GM23248 (cell line): ENCODE results near the gene MTFP1. TPM values are rescaled to one million over a fixed set of nuclear protein-coding genes. Genes with fewer than 3 reads are reported as not detected.

Source experiments
- DNase-seq: peaks from one replicate; pipeline ENCODE4 v3.0.0-alpha.2; 2015
- H2AFZ ChIP-seq: fragments of 200-600 bp; sonication (generic); 2 replicates; pipeline ENCODE4 v1.6.1; 2016; ENCODE audit warnings: antibody characterized with exemption
- H3F3A ChIP-seq: fragments of 200-600 bp; sonication (generic); 2 replicates; pipeline ENCODE4 v1.6.1; 2016; ENCODE audit warnings: mild to moderate bottlenecking, antibody characterized with exemption, mixed run types; ENCODE audit not compliant: insufficient read depth
- H3K27ac ChIP-seq: fragments of 200-600 bp; sonication (generic); 2 replicates; pipeline ENCODE4 v1.5.1; 2016; ENCODE audit warnings: mild to moderate bottlenecking
- H3K27me3 ChIP-seq: fragments of 200-600 bp; sonication (generic); replicated peaks from 2 replicates; pipeline ENCODE4 v1.6.1; 2016; ENCODE audit warnings: mild to moderate bottlenecking; ENCODE audit not compliant: insufficient read depth
- H3K36me3 ChIP-seq: fragments of 200-600 bp; sonication (generic); 2 replicates; pipeline ENCODE4 v1.6.1; 2016; ENCODE audit warnings: low read depth, mild to moderate bottlenecking
- H3K4me1 ChIP-seq: fragments of 200-600 bp; sonication (generic); 2 replicates; pipeline ENCODE4 v1.6.1; 2016; ENCODE audit warnings: mild to moderate bottlenecking; ENCODE audit not compliant: insufficient read depth
- H3K4me2 ChIP-seq: fragments of 200-600 bp; sonication (generic); one replicate; pipeline ENCODE4 v1.6.1; 2016; ENCODE audit warnings: mild to moderate bottlenecking; ENCODE audit not compliant: unreplicated experiment
- H3K4me3 ChIP-seq: fragments of 200-600 bp; sonication (generic); 2 replicates; pipeline ENCODE4 v1.5.1; 2016; ENCODE audit warnings: mild to moderate bottlenecking
- H3K79me2 ChIP-seq: fragments of 200-600 bp; sonication (generic); 2 replicates; pipeline ENCODE4 v1.6.1; 2016; ENCODE audit warnings: mild to moderate bottlenecking; ENCODE audit not compliant: insufficient read depth
- H3K9ac ChIP-seq: fragments of 200-600 bp; sonication (generic); 2 replicates; pipeline ENCODE4 v1.6.1; 2016; ENCODE audit warnings: mild to moderate bottlenecking
- H3K9me2 ChIP-seq: fragments of 200-600 bp; sonication (generic); 2 replicates; pipeline ENCODE4 v1.6.1; 2016; ENCODE audit warnings: mixed run types, mild to moderate bottlenecking, moderate library complexity; ENCODE audit not compliant: insufficient read depth
- H3K9me3 ChIP-seq: fragments of 200-600 bp; sonication (generic); one replicate; pipeline ENCODE4 v1.6.1; 2017; ENCODE audit warnings: low read depth
- H4K20me1 ChIP-seq: fragments of 200-600 bp; sonication (generic); 2 replicates; pipeline ENCODE4 v1.6.0; 2016; ENCODE audit not compliant: insufficient read depth
- EZH2 ChIP-seq: fragments of 200-600 bp; sonication (generic); IDR thresholded peaks from 2 replicates; pipeline ENCODE4 v1.6.1; 2018; ENCODE audit warnings: antibody characterized with exemption, mild to moderate bottlenecking; ENCODE audit not compliant: insufficient read depth, poor library complexity, severe bottlenecking
- EZH2phosphoT487 ChIP-seq: fragments of 200-600 bp; sonication (generic); IDR thresholded peaks from 2 replicates; pipeline ENCODE4 v1.6.1; 2018; ENCODE audit warnings: antibody characterized with exemption, moderate library complexity, mild to moderate bottlenecking, low read depth; ENCODE audit not compliant: insufficient read depth
- WGBS, 2 experiments: methylation state at CpG; one replicate each; pipeline ENCODE4 v1.1.6; 2015 to 2017; ENCODE audit warnings: low lambda C conversion rate in 2 of 2, low coverage in 1 of 2; ENCODE audit errors: missing lambda C conversion rate in 2 of 2; 5-methylcytosine and 5-hydroxymethylcytosine counted together
- in situ Hi-C: fragments of 300-500 bp; cut with MboI; formaldehyde crosslinking; loops from 2 replicates; pipeline ENCODE4 v1.15.0; 2020
- polyA plus RNA-seq: library from polyadenylated mRNA; unstranded; fragments of >200 nt; fragmentation: Nextera tagmentation; extraction: Ambion mirVana; gene quantifications from 2 replicates; pipeline ENCODE4 v1.2.1, GENCODE V29; 2016
- small RNA-seq: library from RNA; depleted of rRNA; stranded (forward); fragments of <200 nt; gene quantifications from one replicate; pipeline ENCODE3, GENCODE V24; 2014; ENCODE audit warnings: low read depth, low replicate concordance
- total RNA-seq: library from RNA; depleted of rRNA; stranded (reverse); fragments of >200 nt; shearing (Covaris generic); gene quantifications from 2 replicates; pipeline ENCODE4 v1.2.3, GENCODE V29; 2014; rRNA removed

MTFP1 gene
- total and polyA plus RNA-seq, 2 experiments from 2014 or later, result 6.6 to 8.1 TPM

DNA sequence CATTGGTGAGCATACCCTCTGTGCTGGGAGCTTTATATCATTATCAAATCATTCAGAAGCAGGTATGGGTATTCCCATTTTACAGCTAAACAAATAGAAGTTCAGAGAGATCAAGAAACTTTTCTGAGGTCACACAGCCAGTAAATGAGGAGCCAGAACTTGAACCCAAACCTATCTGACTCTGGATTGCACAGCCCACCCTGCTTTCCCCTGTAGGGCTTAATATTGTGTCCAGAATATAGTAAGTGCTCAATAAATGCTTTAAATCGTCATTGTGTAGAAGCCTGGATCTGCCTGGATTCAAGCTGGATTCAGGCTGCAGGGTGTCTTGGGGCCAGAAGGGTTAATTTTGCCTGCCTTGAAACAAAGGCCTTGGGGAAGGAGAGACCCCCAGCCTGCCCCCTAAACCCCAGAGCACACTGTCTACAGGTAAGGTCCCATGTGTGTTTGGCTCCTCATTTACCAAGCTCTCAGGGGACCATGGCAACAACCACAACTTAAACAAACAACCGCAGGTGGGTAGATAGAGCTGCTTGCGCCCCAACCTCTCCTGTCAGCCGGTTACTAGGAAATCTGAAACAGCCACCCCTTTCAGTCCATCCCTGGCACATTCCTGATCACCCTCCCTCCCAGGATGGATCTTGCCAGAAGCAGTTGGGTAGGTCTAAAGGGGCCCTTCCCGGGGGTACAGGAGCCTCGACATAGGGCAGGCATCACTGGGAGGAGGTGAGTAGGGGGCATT lies 49.3 kb downstream of the MTFP1 start:
- no peak for TF ChIP-seq EZH2
- no peak for TF ChIP-seq EZH2phosphoT487
- H3K9me2 ChIP-seq, result no peaks in the 10 kb centered on the region
- no peaks in the 10 kb centered on the region for H3F3A ChIP-seq
- no peak overlapping the region for H3K4me3 ChIP-seq
- no peaks in the 10 kb centered on the region for H3K9me3 ChIP-seq
- no peaks in the 10 kb centered on the region for H4K20me1 ChIP-seq
- peaks cover 10% of the 10 kb centered on the region; the same call in 1 of the 2 replicates for H3K27me3 ChIP-seq
- in situ Hi-C loops, result no loop called here
- no peaks in the 10 kb centered on the region for H3K36me3 ChIP-seq
- H3K79me2 ChIP-seq, result no peaks in the 10 kb centered on the region
- H3K27ac ChIP-seq, result no peak overlapping the region
- no peak for DNase-seq
- H3K4me2 ChIP-seq, result no peak overlapping the region
- H2AFZ ChIP-seq, result no peak overlapping the region
- WGBS, 2 experiments, result 38 to 43% methylated on average over 6 of the region's 6 CpGs
- H3K4me1 ChIP-seq, result no peaks in the 10 kb centered on the region
- no peak overlapping the region for H3K9ac ChIP-seq

Small RNA genes within 50 kb of the gene (small RNA-seq; reads per million reads assigned to genes)
- gene AC004832.3 (not detected), gene RNU6-564P (not detected)

Other genes with a start within 250 kb of the MTFP1 start
- 1.6 and 1.9 TPM in 2 replicates for gene LIF, start 179.0 kb upstream of the MTFP1 start, total RNA-seq
- 1.0 and 1.4 TPM in 2 replicates for gene LIF, start 179.0 kb upstream of the MTFP1 start, polyA plus RNA-seq
- not detected in 2 replicates for gene OSM, start 158.9 kb upstream of the MTFP1 start, total RNA-seq
- not detected in 2 replicates for gene OSM, start 158.9 kb upstream of the MTFP1 start, polyA plus RNA-seq
- 10.2 and 13.4 TPM in 2 replicates for gene CASTOR1, start 136.3 kb upstream of the MTFP1 start, total RNA-seq
- gene CASTOR1, start 136.3 kb upstream of the MTFP1 start, polyA plus RNA-seq, result 8.7 and 10.2 TPM in 2 replicates
- 16.9 and 26.3 TPM in 2 replicates for gene TBC1D10A, start 98.8 kb upstream of the MTFP1 start, total RNA-seq
- gene TBC1D10A, start 98.8 kb upstream of the MTFP1 start, polyA plus RNA-seq, result 21.9 and 22.3 TPM in 2 replicates
- 9.1 and 12.9 TPM in 2 replicates for gene SF3A1, start 68.9 kb upstream of the MTFP1 start, total RNA-seq
- gene SF3A1, start 68.9 kb upstream of the MTFP1 start, polyA plus RNA-seq, result 75.0 and 88.3 TPM in 2 replicates
- 5.0 and 9.2 TPM in 2 replicates for gene CCDC157, start 68.8 kb upstream of the MTFP1 start, total RNA-seq
- 2.5 and 2.7 TPM in 2 replicates for gene CCDC157, start 68.8 kb upstream of the MTFP1 start, polyA plus RNA-seq
- gene RNF215, start 38.4 kb upstream of the MTFP1 start, total RNA-seq, result 29.9 and 45.1 TPM in 2 replicates
- gene RNF215, start 38.4 kb upstream of the MTFP1 start, polyA plus RNA-seq, result 2.7 and 2.9 TPM in 2 replicates
- 41.9 and 54.6 TPM in 2 replicates for gene SEC14L2, start 28.8 kb upstream of the MTFP1 start, total RNA-seq
- 23.3 and 26.6 TPM in 2 replicates for gene SEC14L2, start 28.8 kb upstream of the MTFP1 start, polyA plus RNA-seq
- gene SEC14L3, start 46.2 kb downstream of the MTFP1 start, total RNA-seq, result not detected in 2 replicates
- not detected in 2 replicates for gene SEC14L3, start 46.2 kb downstream of the MTFP1 start, polyA plus RNA-seq
- gene SEC14L4, start 79.9 kb downstream of the MTFP1 start, total RNA-seq, result under 0.01 and 0.25 TPM in 2 replicates
- gene SEC14L4, start 79.9 kb downstream of the MTFP1 start, polyA plus RNA-seq, result 0.16 and 0.34 TPM in 2 replicates
- not detected in 2 replicates for gene SEC14L6, start 121.0 kb downstream of the MTFP1 start, total RNA-seq
- gene SEC14L6, start 121.0 kb downstream of the MTFP1 start, polyA plus RNA-seq, result not detected in 2 replicates
- not detected in 2 replicates for gene GAL3ST1, start 148.9 kb downstream of the MTFP1 start, total RNA-seq
- gene GAL3ST1, start 148.9 kb downstream of the MTFP1 start, polyA plus RNA-seq, result not detected in 2 replicates
- 63.2 and 83.7 TPM in 2 replicates for gene PES1, start 166.1 kb downstream of the MTFP1 start, total RNA-seq
- 67.8 and 74.1 TPM in 2 replicates for gene PES1, start 166.1 kb downstream of the MTFP1 start, polyA plus RNA-seq
- 5.3 and 8.1 TPM in 2 replicates for gene TCN2, start 181.4 kb downstream of the MTFP1 start, total RNA-seq
- 4.5 and 4.8 TPM in 2 replicates for gene TCN2, start 181.4 kb downstream of the MTFP1 start, polyA plus RNA-seq
- 12.9 and 16.4 TPM in 2 replicates for gene SLC35E4, start 210.0 kb downstream of the MTFP1 start, total RNA-seq
- gene SLC35E4, start 210.0 kb downstream of the MTFP1 start, polyA plus RNA-seq, result 8.5 and 9.1 TPM in 2 replicates
- 7.1 and 9.5 TPM in 2 replicates for gene DUSP18, start 242.1 kb downstream of the MTFP1 start, total RNA-seq
- 12.4 and 12.7 TPM in 2 replicates for gene DUSP18, start 242.1 kb downstream of the MTFP1 start, polyA plus RNA-seq